Measurements from ENCODE around the gene ZCCHC7. TPM values are rescaled to one million over a fixed set of nuclear protein-coding genes. Genes with fewer than 3 reads are reported as not detected.

Gene ZCCHC7
- total and polyA plus RNA-seq, 10 of the 15 experiments (the other 5 are each of a cell fraction or from before 2014, with no cell fraction given), result 42.9 to 178 (median 53.3) TPM

DNA sequence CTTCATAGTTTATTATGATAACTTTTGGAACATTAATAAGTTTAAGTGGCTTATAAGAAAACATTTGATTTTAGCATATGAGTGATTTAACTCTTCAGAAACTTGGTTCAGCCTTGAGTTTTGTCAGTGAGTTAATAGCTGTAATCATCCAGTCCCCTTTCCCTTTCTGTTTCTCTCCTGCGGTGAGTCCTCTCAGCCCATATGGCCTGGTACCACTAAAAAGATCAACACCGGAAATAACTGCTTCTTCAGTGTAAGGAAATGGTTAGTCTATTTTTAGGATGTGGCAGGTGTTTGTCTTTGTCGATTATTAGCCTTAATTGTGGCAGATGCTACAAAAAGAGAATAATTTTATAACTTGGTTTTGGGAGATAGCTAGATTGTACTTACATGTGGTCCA, 181.9 kb downstream of the ZCCHC7 start (continued):
- TF ChIP-seq, protein P1, sequence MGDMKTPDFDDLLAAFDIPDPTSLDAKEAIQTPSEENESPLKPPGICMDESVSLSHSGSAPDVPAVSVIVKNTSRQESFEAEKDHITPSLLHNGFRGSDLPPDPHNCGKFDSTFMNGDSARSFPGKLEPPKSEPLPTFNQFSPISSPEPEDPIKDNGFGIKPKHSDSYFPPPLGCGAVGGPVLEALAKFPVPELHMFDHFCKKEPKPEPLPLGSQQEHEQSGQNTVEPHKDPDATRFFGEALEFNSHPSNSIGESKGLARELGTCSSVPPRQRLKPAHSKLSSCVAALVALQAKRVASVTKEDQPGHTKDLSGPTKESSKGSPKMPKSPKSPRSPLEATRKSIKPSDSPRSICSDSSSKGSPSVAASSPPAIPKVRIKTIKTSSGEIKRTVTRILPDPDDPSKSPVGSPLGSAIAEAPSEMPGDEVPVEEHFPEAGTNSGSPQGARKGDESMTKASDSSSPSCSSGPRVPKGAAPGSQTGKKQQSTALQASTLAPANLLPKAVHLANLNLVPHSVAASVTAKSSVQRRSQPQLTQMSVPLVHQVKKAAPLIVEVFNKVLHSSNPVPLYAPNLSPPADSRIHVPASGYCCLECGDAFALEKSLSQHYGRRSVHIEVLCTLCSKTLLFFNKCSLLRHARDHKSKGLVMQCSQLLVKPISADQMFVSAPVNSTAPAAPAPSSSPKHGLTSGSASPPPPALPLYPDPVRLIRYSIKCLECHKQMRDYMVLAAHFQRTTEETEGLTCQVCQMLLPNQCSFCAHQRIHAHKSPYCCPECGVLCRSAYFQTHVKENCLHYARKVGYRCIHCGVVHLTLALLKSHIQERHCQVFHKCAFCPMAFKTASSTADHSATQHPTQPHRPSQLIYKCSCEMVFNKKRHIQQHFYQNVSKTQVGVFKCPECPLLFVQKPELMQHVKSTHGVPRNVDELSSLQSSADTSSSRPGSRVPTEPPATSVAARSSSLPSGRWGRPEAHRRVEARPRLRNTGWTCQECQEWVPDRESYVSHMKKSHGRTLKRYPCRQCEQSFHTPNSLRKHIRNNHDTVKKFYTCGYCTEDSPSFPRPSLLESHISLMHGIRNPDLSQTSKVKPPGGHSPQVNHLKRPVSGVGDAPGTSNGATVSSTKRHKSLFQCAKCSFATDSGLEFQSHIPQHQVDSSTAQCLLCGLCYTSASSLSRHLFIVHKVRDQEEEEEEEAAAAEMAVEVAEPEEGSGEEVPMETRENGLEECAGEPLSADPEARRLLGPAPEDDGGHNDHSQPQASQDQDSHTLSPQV (IDR thresholded peaks at IDR 0.05), result peak; percentile 56; the same call in 1 of the 2 replicates
- TF ChIP-seq, protein P2, sequence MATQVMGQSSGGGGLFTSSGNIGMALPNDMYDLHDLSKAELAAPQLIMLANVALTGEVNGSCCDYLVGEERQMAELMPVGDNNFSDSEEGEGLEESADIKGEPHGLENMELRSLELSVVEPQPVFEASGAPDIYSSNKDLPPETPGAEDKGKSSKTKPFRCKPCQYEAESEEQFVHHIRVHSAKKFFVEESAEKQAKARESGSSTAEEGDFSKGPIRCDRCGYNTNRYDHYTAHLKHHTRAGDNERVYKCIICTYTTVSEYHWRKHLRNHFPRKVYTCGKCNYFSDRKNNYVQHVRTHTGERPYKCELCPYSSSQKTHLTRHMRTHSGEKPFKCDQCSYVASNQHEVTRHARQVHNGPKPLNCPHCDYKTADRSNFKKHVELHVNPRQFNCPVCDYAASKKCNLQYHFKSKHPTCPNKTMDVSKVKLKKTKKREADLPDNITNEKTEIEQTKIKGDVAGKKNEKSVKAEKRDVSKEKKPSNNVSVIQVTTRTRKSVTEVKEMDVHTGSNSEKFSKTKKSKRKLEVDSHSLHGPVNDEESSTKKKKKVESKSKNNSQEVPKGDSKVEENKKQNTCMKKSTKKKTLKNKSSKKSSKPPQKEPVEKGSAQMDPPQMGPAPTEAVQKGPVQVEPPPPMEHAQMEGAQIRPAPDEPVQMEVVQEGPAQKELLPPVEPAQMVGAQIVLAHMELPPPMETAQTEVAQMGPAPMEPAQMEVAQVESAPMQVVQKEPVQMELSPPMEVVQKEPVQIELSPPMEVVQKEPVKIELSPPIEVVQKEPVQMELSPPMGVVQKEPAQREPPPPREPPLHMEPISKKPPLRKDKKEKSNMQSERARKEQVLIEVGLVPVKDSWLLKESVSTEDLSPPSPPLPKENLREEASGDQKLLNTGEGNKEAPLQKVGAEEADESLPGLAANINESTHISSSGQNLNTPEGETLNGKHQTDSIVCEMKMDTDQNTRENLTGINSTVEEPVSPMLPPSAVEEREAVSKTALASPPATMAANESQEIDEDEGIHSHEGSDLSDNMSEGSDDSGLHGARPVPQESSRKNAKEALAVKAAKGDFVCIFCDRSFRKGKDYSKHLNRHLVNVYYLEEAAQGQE (IDR thresholded peaks at IDR 0.05; ENCODE audit: low read depth, low read length), result no peak
- TF ChIP-seq JUNB (IDR thresholded peaks at IDR 0.05) (peak; percentile 5; the same call in 1 of the 2 replicates), NR2C2 (IDR thresholded peaks at IDR 0.05; ENCODE audit: borderline replicate concordance, control insufficient read depth, insufficient read length, low read depth) (no peak), CHD1 (IDR thresholded peaks at IDR 0.05; ENCODE audit: low read depth, low read length) (peak; percentile 81; the same call in 1 of the 2 replicates), POLR2A (IDR thresholded peaks at IDR 0.05; ENCODE audit: low read depth, low read length) (no peak), MXI1 (IDR thresholded peaks at IDR 0.05; ENCODE audit: low read depth, low read length) (peak; percentile 86), RB1 (IDR thresholded peaks at IDR 0.05; ENCODE audit: borderline replicate concordance) (no peak), SREBF2 (IDR thresholded peaks at IDR 0.05; ENCODE audit: low read length) (0 out of 2 replicates have a peak, but pooled peaks have one; percentile 29), ASH2L (IDR thresholded peaks at IDR 0.05; ENCODE audit: borderline replicate concordance, low read depth) (no peak), EED (IDR thresholded peaks at IDR 0.05; ENCODE audit: low read depth) (peak; percentile 87), PAX8 (IDR thresholded peaks at IDR 0.05) (0 out of 2 replicates have a peak, but pooled peaks have one; percentile 34), ZNF217 (IDR thresholded peaks at IDR 0.05) (no peak), YY1 (IDR thresholded peaks at IDR 0.05; ENCODE audit: low read depth, low read length) (no peak), GABPA (IDR thresholded peaks at IDR 0.05; ENCODE audit: low read depth) (peak; percentile 71), GATAD2B (conservative IDR thresholded peaks at IDR 0.05; ENCODE audit: low read depth) (no peak; the same call in 1 of the 2 replicates), MYB (IDR thresholded peaks at IDR 0.05; ENCODE audit: borderline replicate concordance, low read depth, low read length) (no peak), KLF5 (IDR thresholded peaks at IDR 0.05; ENCODE audit: partially characterized antibody) (no peak), ZZZ3 (IDR thresholded peaks at IDR 0.05; ENCODE audit: control insufficient read depth, insufficient read length, low read depth) (no peak), CHD2 (IDR thresholded peaks at IDR 0.05; ENCODE audit: borderline replicate concordance, low read depth, low read length) (peak; percentile 83), EP300 (IDR thresholded peaks at IDR 0.05; ENCODE audit: borderline replicate concordance in 1 of 2, control insufficient read depth in 1 of 2, low read depth in 2 of 2, low read length in 2 of 2) (peak; percentile 82 to 93)
- TF ChIP-seq, protein P3, sequence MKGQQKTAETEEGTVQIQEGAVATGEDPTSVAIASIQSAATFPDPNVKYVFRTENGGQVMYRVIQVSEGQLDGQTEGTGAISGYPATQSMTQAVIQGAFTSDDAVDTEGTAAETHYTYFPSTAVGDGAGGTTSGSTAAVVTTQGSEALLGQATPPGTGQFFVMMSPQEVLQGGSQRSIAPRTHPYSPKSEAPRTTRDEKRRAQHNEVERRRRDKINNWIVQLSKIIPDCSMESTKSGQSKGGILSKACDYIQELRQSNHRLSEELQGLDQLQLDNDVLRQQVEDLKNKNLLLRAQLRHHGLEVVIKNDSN (IDR thresholded peaks at IDR 0.05; ENCODE audit: borderline replicate concordance, extremely low read length, insufficient read depth, low read depth, low read length), result no peak

Measured in GM12878 (cell line).